Ammon's horn (tissue), 1 donor: ENCODE data around the gene MRTFB.

Experiments used
- DNase-seq: peaks from one replicate; pipeline ENCODE4 v3.0.0-alpha.2; 2016; ENCODE audit warnings: low spot score

Gene MRTFB

GRCh38 chr16:14063618-14064581, 7.2 kb upstream of the MRTFB start:
- no peak for DNase-seq

- DNase-seq, result no peak
Measured at GRCh38 chr16:14069818-14070217, 1.3 kb upstream of the MRTFB start.

- DNase-seq, result no peak
Measured at GRCh38 chr16:14070555-14070876, 603 bp upstream of the MRTFB start.

- no peak for DNase-seq
Measured at GRCh38 chr16:14071576-14072271, 605 bp downstream of the MRTFB start.

- no peak for DNase-seq
Measured at GRCh38 chr16:14072360-14072759, 1.2 kb downstream of the MRTFB start.

GRCh38 chr16:14074544-14074943, 3.4 kb downstream of the MRTFB start:
- DNase-seq, result no peak

GRCh38 chr16:14077918-14078317, 6.8 kb downstream of the MRTFB start:
- DNase-seq, result no peak

GRCh38 chr16:14086477-14086876, 15.4 kb downstream of the MRTFB start:
- no peak for DNase-seq

GRCh38 chr16:14087181-14087580, 16.1 kb downstream of the MRTFB start:
- no peak for DNase-seq

GRCh38 chr16:14087590-14088154, 16.6 kb downstream of the MRTFB start:
- no peak for DNase-seq

- peak; percentile 64 for DNase-seq
Measured at GRCh38 chr16:14088155-14088753, 17.1 kb downstream of the MRTFB start.

GRCh38 chr16:14089283-14089823, 18.2 kb downstream of the MRTFB start:
- DNase-seq, result no peak

GRCh38 chr16:14092561-14092960, 21.4 kb downstream of the MRTFB start:
- DNase-seq, result no peak

GRCh38 chr16:14095883-14096551, 24.9 kb downstream of the MRTFB start:
- no peak for DNase-seq

GRCh38 chr16:14097182-14097959, 26.3 kb downstream of the MRTFB start:
- DNase-seq, result no peak

- no peak for DNase-seq
Measured at GRCh38 chr16:14098081-14098480, 27.0 kb downstream of the MRTFB start.

GRCh38 chr16:14100825-14101224, 29.7 kb downstream of the MRTFB start:
- DNase-seq, result no peak

- no peak for DNase-seq
Measured at GRCh38 chr16:14101415-14101814, 30.3 kb downstream of the MRTFB start.

- no peak for DNase-seq
Measured at GRCh38 chr16:14102925-14103720, 32.0 kb downstream of the MRTFB start.

GRCh38 chr16:14104066-14104465, 32.9 kb downstream of the MRTFB start:
- DNase-seq, result no peak
